ENCODE measurements around the gene ENTPD8.

The ENTPD8 gene

DNA sequence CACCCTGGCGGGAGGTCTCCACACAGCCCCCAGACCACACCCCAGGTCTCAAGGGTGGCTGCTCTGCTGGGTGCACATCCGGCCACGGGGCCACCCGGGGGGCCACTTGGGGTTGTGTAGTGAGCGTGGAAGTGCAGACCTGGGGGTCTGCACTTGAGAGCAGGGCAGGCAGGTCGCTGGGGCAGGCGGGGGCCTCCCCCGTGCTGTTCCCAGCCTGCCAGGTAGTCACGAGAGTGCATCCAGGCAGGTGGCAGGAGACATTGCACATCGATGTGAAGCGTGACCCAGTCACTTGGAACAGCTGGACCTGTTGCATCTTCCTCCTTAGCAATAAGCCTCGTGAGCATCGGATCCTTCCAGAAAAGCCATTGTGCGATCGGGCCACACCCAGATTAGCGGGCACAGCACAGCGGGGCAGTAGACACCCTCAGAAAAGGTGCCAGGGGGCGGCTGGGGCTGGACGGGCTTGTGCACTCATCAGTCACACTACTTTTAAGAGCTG is 4.8 kb upstream of the ENTPD8 start:
- H3K4me1 ChIP-seq (ENCODE audit: control insufficient read depth in 1 of 2, insufficient read depth in 2 of 2, low read length in 2 of 2): peaks cover 7% of the 10 kb centered on the region in 2 donors
- H3K27me3 ChIP-seq (ENCODE audit: control insufficient read depth in 1 of 2, insufficient read depth in 2 of 2, low read length in 2 of 2): no peaks in the 10 kb centered on the region
- peak overlapping the region in 1 of 2 donors; percentile 28 for H3K9ac ChIP-seq (ENCODE audit: low read depth in 1 of 2, low read length in 2 of 2)
- no peak overlapping the region for H3K4me3 ChIP-seq (ENCODE audit: low read depth in 1 of 2, low read length in 2 of 2)
- H3K27ac ChIP-seq (ENCODE audit: low read depth, low read length): no peak overlapping the region
- no peaks in the 10 kb centered on the region for H3K36me3 ChIP-seq (ENCODE audit: control insufficient read depth in 1 of 2, insufficient read depth in 2 of 2, low read length in 2 of 2)
- no peaks in the 10 kb centered on the region for H3K9me3 ChIP-seq (ENCODE audit: control insufficient read depth in 1 of 2, low read length in 2 of 2)

GRCh38 chr9:137445275-137445807 is 4.2 kb upstream of the ENTPD8 start:
- Histone ChIP-seq H3K4me3 (ENCODE audit: low read depth in 1 of 2, low read length in 2 of 2) (peak overlapping the region in 1 of 2 donors; percentile 35), H3K4me1 (ENCODE audit: control insufficient read depth in 1 of 2, insufficient read depth in 2 of 2, low read length in 2 of 2) (peaks cover 7% of the 10 kb centered on the region in 2 donors), H3K9me3 (ENCODE audit: control insufficient read depth in 1 of 2, low read length in 2 of 2) (no peaks in the 10 kb centered on the region), H3K27me3 (ENCODE audit: control insufficient read depth in 1 of 2, insufficient read depth in 2 of 2, low read length in 2 of 2) (no peaks in the 10 kb centered on the region), H3K9ac (ENCODE audit: low read depth in 1 of 2, low read length in 2 of 2) (peak overlapping the region in 1 of 2 donors; percentile 28), H3K27ac (ENCODE audit: low read depth, low read length) (no peak overlapping the region), H3K36me3 (ENCODE audit: control insufficient read depth in 1 of 2, insufficient read depth in 2 of 2, low read length in 2 of 2) (no peaks in the 10 kb centered on the region)

DNA sequence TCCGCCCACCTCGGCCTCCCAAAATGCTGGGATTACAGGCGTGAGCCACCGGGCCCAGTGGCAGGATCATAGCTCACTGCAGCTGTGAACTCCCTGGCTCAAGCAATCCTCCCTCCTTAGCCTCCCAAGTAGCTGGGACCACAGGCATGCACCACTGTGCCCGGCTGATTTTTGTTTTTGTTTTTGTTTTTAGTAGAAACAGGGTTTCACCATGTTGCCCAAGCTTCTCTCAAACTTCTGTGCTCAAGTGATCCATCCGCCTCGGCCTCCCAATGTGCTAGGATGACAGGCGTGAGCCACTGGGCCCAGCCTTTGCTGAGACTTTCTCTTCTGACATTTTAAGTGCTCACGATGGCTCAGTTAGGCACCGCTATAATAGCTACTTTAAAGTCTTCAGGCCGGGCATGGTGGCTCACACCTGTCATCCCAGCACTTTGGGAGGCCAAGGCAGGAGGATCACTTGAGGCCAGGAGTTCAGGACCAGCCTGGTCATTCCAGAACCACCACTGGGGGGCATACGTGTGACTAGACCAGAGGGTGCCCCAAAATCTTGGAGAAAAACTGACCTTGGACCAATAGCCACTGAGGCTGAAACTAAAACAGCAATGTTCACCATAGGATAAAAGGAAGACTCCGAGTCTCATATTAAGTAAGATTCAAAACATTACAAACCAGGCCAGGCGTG is 3.1 kb upstream of the ENTPD8 start:
- H3K9ac ChIP-seq (ENCODE audit: low read depth in 1 of 2, low read length in 2 of 2): no peak overlapping the region
- no peak overlapping the region for H3K4me3 ChIP-seq (ENCODE audit: low read depth in 1 of 2, low read length in 2 of 2)
- H3K27ac ChIP-seq (ENCODE audit: low read depth, low read length): no peak overlapping the region
- no peaks in the 10 kb centered on the region for H3K27me3 ChIP-seq (ENCODE audit: control insufficient read depth in 1 of 2, insufficient read depth in 2 of 2, low read length in 2 of 2)
- H3K9me3 ChIP-seq (ENCODE audit: control insufficient read depth in 1 of 2, low read length in 2 of 2): no peaks in the 10 kb centered on the region
- peaks cover 7% of the 10 kb centered on the region in 2 donors for H3K4me1 ChIP-seq (ENCODE audit: control insufficient read depth in 1 of 2, insufficient read depth in 2 of 2, low read length in 2 of 2)
- no peaks in the 10 kb centered on the region for H3K36me3 ChIP-seq (ENCODE audit: control insufficient read depth in 1 of 2, insufficient read depth in 2 of 2, low read length in 2 of 2)

GRCh38 chr9:137441935-137442321 is 771 bp upstream of the ENTPD8 start:
- peaks cover 7 to 15% of the 10 kb centered on the region in 2 donors for H3K4me1 ChIP-seq (ENCODE audit: control insufficient read depth in 1 of 2, insufficient read depth in 2 of 2, low read length in 2 of 2)
- no peaks in the 10 kb centered on the region for H3K36me3 ChIP-seq (ENCODE audit: control insufficient read depth in 1 of 2, insufficient read depth in 2 of 2, low read length in 2 of 2)
- H3K4me3 ChIP-seq (ENCODE audit: low read depth in 1 of 2, low read length in 2 of 2): no peak overlapping the region
- H3K27me3 ChIP-seq (ENCODE audit: control insufficient read depth in 1 of 2, insufficient read depth in 2 of 2, low read length in 2 of 2): no peaks in the 10 kb centered on the region
- no peaks in the 10 kb centered on the region for H3K9me3 ChIP-seq (ENCODE audit: control insufficient read depth in 1 of 2, low read length in 2 of 2)
- H3K9ac ChIP-seq (ENCODE audit: low read depth in 1 of 2, low read length in 2 of 2): no peak overlapping the region
- no peak overlapping the region for H3K27ac ChIP-seq (ENCODE audit: low read depth, low read length)

- peaks cover 13 to 23% of the 10 kb centered on the region in 2 donors for H3K4me1 ChIP-seq (ENCODE audit: control insufficient read depth in 1 of 2, insufficient read depth in 2 of 2, low read length in 2 of 2)
- H3K27me3 ChIP-seq (ENCODE audit: control insufficient read depth in 1 of 2, insufficient read depth in 2 of 2, low read length in 2 of 2): no peaks in the 10 kb centered on the region
- no peak overlapping the region for H3K9ac ChIP-seq (ENCODE audit: low read depth in 1 of 2, low read length in 2 of 2)
- no peak overlapping the region for H3K4me3 ChIP-seq (ENCODE audit: low read depth in 1 of 2, low read length in 2 of 2)
- H3K9me3 ChIP-seq (ENCODE audit: control insufficient read depth in 1 of 2, low read length in 2 of 2): no peaks in the 10 kb centered on the region
- no peak overlapping the region for H3K27ac ChIP-seq (ENCODE audit: low read depth, low read length)
- H3K36me3 ChIP-seq (ENCODE audit: control insufficient read depth in 1 of 2, insufficient read depth in 2 of 2, low read length in 2 of 2): no peaks in the 10 kb centered on the region
Measured at GRCh38 chr9:137439158-137439714, 1.9 kb downstream of the ENTPD8 start.

DNA sequence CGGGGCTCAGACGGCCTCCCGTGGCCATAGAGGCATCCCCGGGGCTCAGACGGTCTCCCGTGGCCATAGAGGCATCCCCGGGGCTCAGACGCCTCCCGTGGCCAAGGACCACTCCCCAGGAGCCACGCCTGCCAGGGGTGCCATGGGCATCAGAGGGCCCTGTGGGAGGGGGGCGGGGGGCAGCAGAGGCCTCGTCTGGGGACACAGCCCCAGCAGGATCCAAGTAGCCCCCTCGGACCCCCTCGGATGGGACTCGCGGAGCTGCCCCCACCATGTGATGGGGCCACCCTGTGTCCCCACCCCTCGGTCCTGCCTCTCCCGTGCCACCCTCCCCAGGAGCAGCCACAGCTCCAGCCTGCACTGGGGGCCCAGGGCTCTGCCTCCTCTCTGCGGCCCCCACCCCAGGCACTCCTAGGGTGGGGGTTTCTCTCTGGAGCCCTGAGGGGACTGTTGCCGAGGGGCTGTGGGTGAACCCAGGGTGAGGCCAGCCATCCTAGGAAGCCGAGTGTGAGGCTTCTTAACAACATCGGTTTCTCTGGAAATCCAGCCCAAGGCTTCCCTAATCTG is 2.5 kb downstream of the ENTPD8 start:
- H3K27me3 ChIP-seq (ENCODE audit: control insufficient read depth in 1 of 2, insufficient read depth in 2 of 2, low read length in 2 of 2): no peaks in the 10 kb centered on the region
- no peaks in the 10 kb centered on the region for H3K9me3 ChIP-seq (ENCODE audit: control insufficient read depth in 1 of 2, low read length in 2 of 2)
- H3K36me3 ChIP-seq (ENCODE audit: control insufficient read depth in 1 of 2, insufficient read depth in 2 of 2, low read length in 2 of 2): no peaks in the 10 kb centered on the region
- H3K9ac ChIP-seq (ENCODE audit: low read depth in 1 of 2, low read length in 2 of 2): no peak overlapping the region
- no peak overlapping the region for H3K27ac ChIP-seq (ENCODE audit: low read depth, low read length)
- H3K4me1 ChIP-seq (ENCODE audit: control insufficient read depth in 1 of 2, insufficient read depth in 2 of 2, low read length in 2 of 2): peaks cover 13 to 23% of the 10 kb centered on the region in 2 donors
- no peak overlapping the region for H3K4me3 ChIP-seq (ENCODE audit: low read depth in 1 of 2, low read length in 2 of 2)

GRCh38 chr9:137437691-137438590 is 3.2 kb downstream of the ENTPD8 start:
- no peaks in the 10 kb centered on the region for H3K36me3 ChIP-seq (ENCODE audit: control insufficient read depth in 1 of 2, insufficient read depth in 2 of 2, low read length in 2 of 2)
- no peak overlapping the region for H3K4me3 ChIP-seq (ENCODE audit: low read depth in 1 of 2, low read length in 2 of 2)
- no peak overlapping the region for H3K27ac ChIP-seq (ENCODE audit: low read depth, low read length)
- peaks cover 13 to 23% of the 10 kb centered on the region in 2 donors for H3K4me1 ChIP-seq (ENCODE audit: control insufficient read depth in 1 of 2, insufficient read depth in 2 of 2, low read length in 2 of 2)
- no peaks in the 10 kb centered on the region for H3K9me3 ChIP-seq (ENCODE audit: control insufficient read depth in 1 of 2, low read length in 2 of 2)
- no peaks in the 10 kb centered on the region for H3K27me3 ChIP-seq (ENCODE audit: control insufficient read depth in 1 of 2, insufficient read depth in 2 of 2, low read length in 2 of 2)
- no peak overlapping the region for H3K9ac ChIP-seq (ENCODE audit: low read depth in 1 of 2, low read length in 2 of 2)

- Histone ChIP-seq H3K36me3 (ENCODE audit: control insufficient read depth in 1 of 2, insufficient read depth in 2 of 2, low read length in 2 of 2) (no peaks in the 10 kb centered on the region), H3K9ac (ENCODE audit: low read depth in 1 of 2, low read length in 2 of 2) (peak overlapping the region in 1 of 2 donors; percentile 25), H3K4me1 (ENCODE audit: control insufficient read depth in 1 of 2, insufficient read depth in 2 of 2, low read length in 2 of 2) (peaks cover 13 to 23% of the 10 kb centered on the region in 2 donors), H3K9me3 (ENCODE audit: control insufficient read depth in 1 of 2, low read length in 2 of 2) (no peaks in the 10 kb centered on the region), H3K27ac (ENCODE audit: low read depth, low read length) (no peak overlapping the region), H3K27me3 (ENCODE audit: control insufficient read depth in 1 of 2, insufficient read depth in 2 of 2, low read length in 2 of 2) (no peaks in the 10 kb centered on the region), H3K4me3 (ENCODE audit: low read depth in 1 of 2, low read length in 2 of 2) (peak overlapping the region; percentile 28 to 50)
Measured at GRCh38 chr9:137436761-137437600, 4.2 kb downstream of the ENTPD8 start.

All from duodenal mucosa (tissue), 2 donors.